Activated naive CD4-positive, alpha-beta T cell treated with anti-CD3 and anti-CD28 coated beads for 36 hours (primary cell): ENCODE results near the gene FRMD4A. TPM values are rescaled to one million over a fixed set of nuclear protein-coding genes. Genes with fewer than 3 reads are reported as not detected.
"Not testable (repeated sequence)": the region's sequence is repeated elsewhere in the genome, so short reads cannot be mapped to it uniquely, and the experiment has no call there.

Source experiments
- CTCF ChIA-PET: fragments of 350-600 bp; sonication (Branson Sonifier 250); formaldehyde crosslinking; loops from one replicate; lab custom pipeline; 2021; ENCODE audit warnings: antibody characterized with exemption; lab: Charles Lee
- DNase-seq: peaks from one replicate; pipeline ENCODE4 v3.0.0-alpha.2; 2020
- H3K27ac Mint-ChIP-seq: one replicate; pipeline ENCODE4 v1.8.0; 2021; ENCODE audit warnings: mild to moderate bottlenecking, mixed read lengths
- H3K27me3 Mint-ChIP-seq: one replicate; pipeline ENCODE4 v1.8.0; 2021; ENCODE audit warnings: low read depth, mixed read lengths
- H3K36me3 Mint-ChIP-seq: one replicate; pipeline ENCODE4 v1.8.0; 2021; ENCODE audit warnings: low read depth, mixed read lengths
- H3K4me1 Mint-ChIP-seq: one replicate; pipeline ENCODE4 v1.8.0; 2021; ENCODE audit warnings: low read depth, mixed read lengths
- H3K4me3 Mint-ChIP-seq: one replicate; pipeline ENCODE4 v1.8.0; 2021; ENCODE audit warnings: mild to moderate bottlenecking, moderate library complexity, mixed read lengths
- H3K9me3 Mint-ChIP-seq: one replicate; pipeline ENCODE4 v1.8.0; 2021; ENCODE audit warnings: mixed read lengths
- intact Hi-C: fragments of 100-400 bp; cut with micrococcal nuclease; formaldehyde crosslinking; loops from one replicate; pipeline ENCODE4 v1.15.1; 2023
- total RNA-seq, 2 experiments: library from RNA; stranded (reverse); gene quantifications; one replicate each; pipeline ENCODE4 v1.2.3, GENCODE V29; 2021

The FRMD4A gene
- total RNA-seq, 2 experiments from 2014 or later, result 0.69 to 1.1 TPM

DNA sequence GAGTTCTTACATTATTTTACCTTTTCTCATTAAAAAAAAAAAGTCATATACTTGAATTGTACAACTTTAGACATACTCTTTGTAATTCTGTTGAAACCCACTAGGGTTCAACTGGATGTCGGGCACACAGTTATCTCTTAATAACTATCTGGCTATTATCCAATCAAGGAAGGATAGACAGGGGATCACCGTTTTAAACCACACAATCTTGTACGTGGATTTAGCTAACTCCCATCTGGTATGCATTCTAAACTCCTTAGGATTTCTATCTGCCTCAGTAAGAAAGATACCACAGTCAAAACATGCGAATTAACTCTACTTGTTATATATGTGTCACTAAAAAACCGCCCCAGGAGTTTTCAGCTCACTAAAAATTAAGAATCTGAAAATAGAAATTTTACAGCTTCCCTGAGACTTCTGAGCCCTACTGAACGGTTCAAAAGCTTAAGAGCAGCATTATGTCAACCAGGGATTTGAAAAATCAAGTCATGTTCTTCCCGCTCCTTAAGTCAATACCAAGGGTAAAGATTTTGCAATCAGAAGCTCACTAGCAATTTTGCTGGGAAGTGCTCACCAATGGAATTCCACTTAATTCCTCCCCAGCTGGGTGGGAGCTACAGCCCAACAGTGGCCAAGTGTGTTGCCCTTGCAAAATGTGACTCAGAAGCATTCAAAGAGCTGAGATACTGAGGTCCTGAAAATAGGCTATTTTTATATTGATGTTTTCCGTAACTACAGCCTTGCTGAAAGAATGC, 267.0 kb downstream of the FRMD4A start:
- intact Hi-C loops, result no loop called here
- CTCF ChIA-PET, result no interaction called here
- Mint-ChIP-seq H3K27ac (no peak overlapping the region), H3K36me3 (no peaks in the 10 kb centered on the region), H3K27me3 (no peaks in the 10 kb centered on the region), H3K4me1 (no peaks in the 10 kb centered on the region), H3K9me3 (peaks cover 12% of the 10 kb centered on the region), H3K4me3 (no peak overlapping the region)
- DNase-seq, result no peak

DNA sequence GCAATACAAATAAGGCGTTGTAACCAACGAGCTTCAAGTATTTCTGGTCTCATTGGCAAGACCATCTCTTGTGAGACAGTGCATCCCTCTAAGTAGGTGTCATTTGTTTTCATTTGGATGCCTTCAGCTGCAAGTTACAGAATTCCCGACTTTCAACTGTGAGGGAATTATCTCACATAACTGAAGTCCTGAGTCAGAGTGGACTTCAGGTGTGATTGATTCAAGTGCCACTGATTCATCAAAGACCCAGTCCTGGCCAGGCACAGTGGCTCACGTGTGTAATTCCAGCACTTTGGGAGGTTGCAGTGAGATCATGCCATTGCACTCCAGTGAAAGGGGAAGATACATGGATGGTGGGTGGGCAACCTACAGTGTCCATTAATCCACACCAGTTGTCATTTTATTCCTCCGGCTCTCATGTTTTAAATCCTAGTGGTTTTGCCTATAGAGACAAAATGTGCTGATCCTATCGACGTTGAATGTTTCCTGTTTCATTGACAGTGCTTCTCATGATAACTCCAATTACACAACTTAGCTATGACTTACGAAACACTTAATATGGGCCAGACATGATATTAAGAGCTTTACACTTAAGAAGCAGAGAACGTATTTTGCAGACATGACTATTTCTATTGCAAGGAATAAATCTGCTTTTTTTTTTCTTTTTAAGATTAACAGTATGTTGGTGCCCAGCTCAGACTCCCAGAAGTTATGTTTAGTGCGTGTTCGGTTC, 268.0 kb downstream of the FRMD4A start:
- Mint-ChIP-seq H3K4me1 (no peaks in the 10 kb centered on the region), H3K27ac (no peak overlapping the region), H3K4me3 (no peak overlapping the region), H3K9me3 (peaks cover 12% of the 10 kb centered on the region), H3K36me3 (no peaks in the 10 kb centered on the region), H3K27me3 (no peaks in the 10 kb centered on the region)
- intact Hi-C loops, result no loop called here
- no peak for DNase-seq
- CTCF ChIA-PET, result interaction anchor here (0.7 kb wide), 1 partner anchor 211 kb away, joined by 4 read pairs; no protein-coding TSS in a partner anchor

DNA sequence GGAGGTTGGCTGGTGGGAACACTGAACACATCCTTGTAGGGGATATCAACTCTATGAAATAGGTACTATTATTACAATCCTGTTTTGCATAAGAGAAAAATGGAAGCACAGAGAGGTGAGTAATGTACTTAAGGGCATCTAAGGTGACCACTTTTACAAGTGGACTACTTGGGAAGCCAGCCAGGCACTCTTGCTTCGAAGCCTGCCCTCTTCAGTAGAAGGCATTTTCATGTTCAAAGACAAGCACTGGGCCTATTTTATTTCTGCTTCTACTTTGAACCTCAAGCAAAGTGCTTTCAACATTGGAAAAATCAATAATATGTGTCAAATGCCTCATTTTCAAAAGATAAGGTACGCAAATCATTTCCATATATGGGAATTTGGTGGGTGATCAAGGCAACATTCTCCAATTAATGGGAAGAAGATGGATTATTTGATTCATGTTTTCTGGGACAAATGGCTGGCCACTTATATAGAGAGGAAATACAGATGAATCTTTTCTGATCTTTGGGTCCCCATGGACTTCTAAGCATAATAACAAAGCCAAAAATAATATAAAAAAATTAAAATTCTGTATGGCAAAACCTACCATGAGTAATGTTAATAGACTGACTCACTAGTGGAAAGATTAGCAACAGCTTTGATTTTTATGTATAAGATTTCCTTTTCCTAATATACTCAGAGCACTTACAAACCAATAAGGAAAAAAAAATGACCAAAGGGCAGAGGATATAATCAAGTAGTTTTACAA, 270.2 kb downstream of the FRMD4A start:
- H3K9me3 Mint-ChIP-seq, result no peaks in the 10 kb centered on the region
- intact Hi-C loops, result no loop called here
- H3K36me3 Mint-ChIP-seq, result no peaks in the 10 kb centered on the region
- DNase-seq, result no peak
- CTCF ChIA-PET, result no interaction called here
- H3K27ac Mint-ChIP-seq, result no peak overlapping the region
- H3K27me3 Mint-ChIP-seq, result no peaks in the 10 kb centered on the region
- H3K4me1 Mint-ChIP-seq, result no peaks in the 10 kb centered on the region
- H3K4me3 Mint-ChIP-seq, result no peak overlapping the region

DNA sequence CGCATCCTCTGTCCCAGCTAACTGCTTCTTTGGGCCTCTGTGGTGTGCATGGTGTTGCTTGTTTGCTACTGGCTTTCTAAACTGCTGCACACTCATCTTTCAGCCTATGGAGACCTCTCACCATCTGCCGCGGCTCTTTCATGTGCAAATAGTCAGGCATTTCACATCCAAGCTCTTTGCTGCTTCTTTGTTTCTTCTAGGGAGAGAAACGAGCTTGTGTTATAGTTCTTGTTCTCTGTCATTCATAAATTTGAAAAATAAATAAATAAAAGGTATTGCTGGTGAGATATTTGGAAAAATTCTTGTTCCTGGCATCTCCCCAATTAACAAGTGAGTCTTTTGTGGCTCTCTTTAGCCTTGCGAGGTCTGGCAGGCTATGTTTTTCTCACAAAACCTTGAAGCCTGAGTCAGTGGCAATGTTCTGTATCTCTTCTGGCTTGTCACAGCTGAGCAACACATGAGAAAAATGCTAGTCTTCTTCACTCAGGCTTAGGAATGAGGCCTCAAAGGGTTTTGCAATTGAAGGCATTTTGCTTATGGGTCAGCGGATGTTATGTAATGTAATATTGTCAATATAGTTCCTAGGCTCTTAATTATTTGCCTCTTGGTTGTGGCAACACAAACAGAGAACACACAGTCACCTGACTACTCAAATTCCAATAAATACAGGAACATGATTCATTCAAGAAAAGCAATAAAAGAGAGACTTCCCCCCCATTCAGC, 274.0 kb downstream of the FRMD4A start:
- Mint-ChIP-seq H3K9me3 (peaks cover 6% of the 10 kb centered on the region), H3K4me3 (no peak overlapping the region)

DNA sequence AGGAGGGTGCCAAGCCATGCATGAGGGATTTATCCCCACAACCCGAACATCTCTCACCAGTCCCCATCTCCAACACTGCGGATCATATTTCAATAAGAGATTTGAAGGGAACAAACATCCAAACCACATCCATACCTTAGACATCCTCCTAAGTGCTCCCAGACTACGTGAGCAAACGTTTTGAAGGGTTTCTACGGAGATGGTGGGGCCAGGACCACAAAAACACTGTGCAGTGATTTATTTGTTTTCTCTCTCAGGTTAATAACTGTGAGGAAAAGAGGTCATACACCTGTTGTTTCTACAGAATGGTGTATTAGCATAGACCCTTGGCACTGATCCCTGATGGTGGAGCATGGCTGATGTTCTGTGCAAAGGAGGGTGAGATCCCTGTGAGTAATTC, 277.8 kb downstream of the FRMD4A start:
- Mint-ChIP-seq H3K27ac (no peak overlapping the region), H3K4me3 (no peak overlapping the region), H3K9me3 (peaks cover 6% of the 10 kb centered on the region), H3K4me1 (no peaks in the 10 kb centered on the region), H3K36me3 (no peaks in the 10 kb centered on the region), H3K27me3 (no peaks in the 10 kb centered on the region)
- intact Hi-C loops, result no loop called here
- DNase-seq, result no peak
- CTCF ChIA-PET, result no interaction called here

More for the DNA sequence above, 274.0 kb downstream of the FRMD4A start:
- Mint-ChIP-seq H3K4me1 (no peaks in the 10 kb centered on the region), H3K27ac (no peak overlapping the region), H3K27me3 (no peaks in the 10 kb centered on the region), H3K36me3 (no peaks in the 10 kb centered on the region)
- intact Hi-C loops, result no loop called here
- DNase-seq, result no peak
- CTCF ChIA-PET, result no interaction called here

DNA sequence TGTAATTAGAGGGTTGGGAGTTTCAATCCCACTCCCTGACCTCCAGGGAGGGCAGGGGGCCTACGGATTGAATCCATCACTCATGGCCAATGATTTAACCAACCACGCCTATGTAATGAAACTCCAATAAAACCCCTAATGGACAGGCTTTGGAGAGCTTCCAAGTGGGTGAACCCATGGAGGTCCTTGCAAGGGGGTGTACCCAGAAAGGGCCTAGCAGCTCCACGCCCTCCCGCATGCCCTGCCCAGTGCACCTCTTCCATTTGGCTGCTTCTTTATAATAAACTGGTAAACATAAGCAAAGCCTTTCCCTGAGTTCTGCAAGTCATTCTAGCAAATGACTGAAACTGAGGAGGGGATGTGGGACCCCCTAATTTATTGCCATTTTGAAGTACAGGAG, 280.1 kb downstream of the FRMD4A start:
- no peaks in the 10 kb centered on the region for H3K4me1 Mint-ChIP-seq
- no peaks in the 10 kb centered on the region for H3K27me3 Mint-ChIP-seq
- no peak overlapping the region for H3K27ac Mint-ChIP-seq
- no peak for DNase-seq
- CTCF ChIA-PET, result interaction anchor here (1.4 kb wide), 1 partner anchor 146 kb away, joined by 3 read pairs; no protein-coding TSS in a partner anchor
- H3K9me3 Mint-ChIP-seq, result peaks cover 6% of the 10 kb centered on the region
- H3K36me3 Mint-ChIP-seq, result no peaks in the 10 kb centered on the region
- intact Hi-C loops, result no loop called here
- no peak overlapping the region for H3K4me3 Mint-ChIP-seq

DNA sequence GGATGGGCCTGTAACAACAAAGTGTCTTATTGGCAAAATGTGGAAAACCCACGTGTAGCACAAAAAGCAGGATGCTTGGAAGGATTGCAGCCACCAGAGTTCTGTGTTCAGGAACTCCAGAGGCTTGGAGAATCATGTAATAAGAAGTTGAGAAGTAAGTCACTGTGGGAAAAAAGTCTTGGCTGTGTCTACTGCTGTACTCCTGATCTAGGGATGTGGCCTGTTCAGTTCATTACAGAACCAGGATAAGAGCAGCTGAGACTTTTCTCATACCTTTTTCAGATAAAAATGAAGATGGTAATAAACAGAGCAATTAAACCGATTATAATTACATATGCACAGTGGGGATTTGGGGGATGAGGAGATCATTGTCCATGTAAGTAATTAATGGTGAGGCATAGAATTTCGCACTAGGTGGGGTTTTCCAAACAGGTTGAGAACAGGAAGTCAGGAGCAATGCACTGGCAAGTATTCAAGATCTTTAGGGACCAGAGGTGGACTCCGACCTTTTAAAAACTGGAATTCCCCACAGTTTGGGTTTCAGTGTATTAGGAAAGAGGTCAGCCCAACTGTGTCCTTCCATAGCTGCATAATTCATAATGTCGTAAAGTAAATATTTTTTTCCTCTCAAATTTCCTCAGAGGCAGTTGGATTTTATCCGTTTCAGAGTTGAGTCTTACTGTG, 281.7 kb downstream of the FRMD4A start:
- no peak overlapping the region for H3K27ac Mint-ChIP-seq
- CTCF ChIA-PET, result no interaction called here
- H3K4me1 Mint-ChIP-seq, result no peaks in the 10 kb centered on the region
- DNase-seq, result no peak
- intact Hi-C loops, result no loop called here
- no peaks in the 10 kb centered on the region for H3K36me3 Mint-ChIP-seq
- no peaks in the 10 kb centered on the region for H3K27me3 Mint-ChIP-seq
- peaks cover 2% of the 10 kb centered on the region for H3K9me3 Mint-ChIP-seq
- H3K4me3 Mint-ChIP-seq, result no peak overlapping the region

DNA sequence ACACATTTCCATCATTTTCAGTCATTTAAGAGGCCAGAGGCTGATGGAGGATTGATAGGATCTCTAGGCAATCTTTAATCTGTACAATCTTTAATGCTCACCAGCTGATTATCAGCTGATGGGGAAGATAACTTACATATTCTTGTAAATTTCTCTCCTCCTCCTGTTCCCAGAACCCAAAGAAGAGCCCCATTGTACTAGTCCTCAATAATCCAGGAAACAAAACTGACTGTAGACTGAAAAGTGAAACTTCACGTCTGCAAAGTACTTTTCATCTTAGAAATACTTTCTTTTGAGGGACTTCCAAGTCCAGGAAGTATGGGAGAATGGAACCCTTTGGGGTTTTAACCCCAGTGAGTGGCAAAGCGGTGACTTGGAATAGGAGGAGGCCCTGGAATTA, 283.3 kb downstream of the FRMD4A start:
- no peak overlapping the region for H3K27ac Mint-ChIP-seq
- H3K4me1 Mint-ChIP-seq, result no peaks in the 10 kb centered on the region
- H3K4me3 Mint-ChIP-seq, result no peak overlapping the region
- no peaks in the 10 kb centered on the region for H3K36me3 Mint-ChIP-seq
- intact Hi-C loops, result no loop called here
- H3K27me3 Mint-ChIP-seq, result no peaks in the 10 kb centered on the region
- DNase-seq, result no peak
- CTCF ChIA-PET, result no interaction called here
- H3K9me3 Mint-ChIP-seq, result peaks cover 5% of the 10 kb centered on the region

DNA sequence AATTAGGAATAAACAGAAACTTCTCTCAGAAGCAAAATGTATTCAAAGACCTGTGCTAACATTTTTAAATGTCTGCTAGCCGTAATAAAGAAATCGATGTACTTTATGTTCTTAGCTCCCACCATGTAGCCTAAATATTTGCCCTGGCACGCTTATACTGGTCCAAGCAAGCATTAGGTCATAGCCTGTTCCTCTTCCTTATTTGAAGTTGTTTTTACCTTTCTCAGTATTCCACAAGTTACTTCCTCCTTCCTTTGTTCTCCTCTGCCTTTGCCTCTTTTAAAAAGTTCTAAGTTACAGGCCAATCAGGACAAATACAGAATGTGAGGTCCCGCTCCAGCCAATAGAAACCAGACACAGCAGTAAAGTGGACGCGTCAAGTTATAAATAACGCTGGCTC, 288.7 kb downstream of the FRMD4A start:
- DNase-seq, H3K27me3 Mint-ChIP-seq, H3K4me1 Mint-ChIP-seq, H3K9me3 Mint-ChIP-seq, H3K4me3 Mint-ChIP-seq, H3K27ac Mint-ChIP-seq, intact Hi-C loops, H3K36me3 Mint-ChIP-seq: not testable (repeated sequence)
- CTCF ChIA-PET, result interaction anchor here (1.1 kb wide), 1 partner anchor 143 kb away, joined by 3 read pairs; no protein-coding TSS in a partner anchor

DNA sequence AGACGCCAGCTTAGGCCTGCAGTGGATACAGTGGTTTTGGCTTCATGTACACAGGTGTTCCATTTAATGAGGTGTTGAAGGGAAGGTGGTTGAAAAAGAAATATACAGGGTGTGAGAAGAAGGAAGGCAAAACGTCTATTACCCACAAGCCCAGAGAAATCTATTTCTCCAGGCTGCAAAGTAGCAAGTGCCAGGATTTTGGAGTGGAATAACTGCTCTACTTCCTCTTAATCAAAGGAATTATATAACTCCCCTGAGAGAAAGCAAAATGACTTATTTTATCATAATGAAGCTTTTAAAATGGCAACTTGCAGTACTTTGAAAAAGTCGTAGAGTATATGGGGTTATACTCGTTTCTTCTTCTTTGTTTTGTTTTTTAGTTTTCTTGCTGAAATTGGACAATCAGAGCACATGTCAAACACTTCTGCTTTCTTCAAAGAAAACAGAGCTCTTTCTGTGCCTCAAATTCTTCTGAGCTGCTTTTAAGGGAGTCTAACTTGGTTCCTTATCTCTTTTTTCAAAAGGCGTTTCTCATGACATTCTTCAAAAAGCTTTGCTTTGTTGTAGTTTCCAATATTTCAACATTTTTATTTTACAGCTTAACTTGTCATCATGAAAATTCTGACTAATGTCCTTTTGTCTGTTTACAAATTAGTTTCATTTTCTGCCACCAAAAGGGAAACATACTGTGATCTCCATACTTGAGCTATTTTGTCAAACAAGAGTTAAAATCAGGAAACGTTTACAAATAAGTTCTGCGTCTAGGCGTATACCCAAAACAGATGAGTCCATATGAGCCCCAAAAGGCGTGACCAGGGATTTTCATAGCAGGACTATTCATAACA, 289.7 kb downstream of the FRMD4A start:
- intact Hi-C loops, result loop anchor here (1.0 to 2.0 kb wide), 2 partner anchors 32 to 144 kb away; no protein-coding TSS in a partner anchor
- Mint-ChIP-seq H3K27me3 (no peaks in the 10 kb centered on the region), H3K36me3 (no peaks in the 10 kb centered on the region), H3K4me1 (peaks cover 9% of the 10 kb centered on the region), H3K4me3 (no peak overlapping the region), H3K27ac (no peak overlapping the region), H3K9me3 (peaks cover 6% of the 10 kb centered on the region)
- no peak for DNase-seq
- CTCF ChIA-PET, result interaction anchor here (1.1 kb wide), 1 partner anchor 144 kb away, joined by 3 read pairs; no protein-coding TSS in a partner anchor
